H1 (cell line): ENCODE data around the gene ECD. TPM values are rescaled to one million over a fixed set of nuclear protein-coding genes. Genes with fewer than 3 reads are reported as not detected.

ENCODE experiments used
- CTCF ChIA-PET: fragments of 300-600 bp; sonication (Branson Sonifier 250); formaldehyde crosslinking; loops from one replicate; lab custom pipeline; 2021; ENCODE audit not compliant: partially characterized antibody; lab: Charles Lee
- POLR2A ChIA-PET: fragments of 300-600 bp; sonication (Branson Sonifier 250); formaldehyde crosslinking; loops from one replicate; lab custom pipeline; 2021; ENCODE audit warnings: inconsistent platforms; ENCODE audit not compliant: partially characterized antibody; lab: Charles Lee
- DNase-seq, 2 experiments: peaks; one replicate each; pipeline versions ENCODE4 v3.0.0 to v3.0.0-alpha.2; 2010 to 2022; ENCODE audit warnings: low spot score in 2 of 2, low read depth in 1 of 2, mixed read lengths in 1 of 2
- FAIRE-seq: peaks from 2 replicates; lab custom pipeline; 2011; peaks lifted over from hg19 to GRCh38; lab: Jason Lieb, UNC
- H2AFZ ChIP-seq: 2 replicates; pipeline ENCODE4 v1.8.1; 2012; ENCODE audit warnings: low read length, inconsistent platforms
- H2AK5ac ChIP-seq: 2 replicates; pipeline ENCODE4 v1.6.1; 2013; ENCODE audit warnings: low read depth, low read length
- H2BK120ac ChIP-seq: replicated peaks from 2 replicates; pipeline ENCODE3; 2013; ENCODE audit warnings: low read depth, low read length, inconsistent platforms
- H2BK12ac ChIP-seq: 2 replicates; pipeline ENCODE4 v1.6.1; 2013; ENCODE audit warnings: low read depth, low read length
- H2BK15ac ChIP-seq: 2 replicates; pipeline ENCODE4 v1.6.1; 2013; ENCODE audit warnings: low read length
- H2BK20ac ChIP-seq: 2 replicates; pipeline ENCODE4 v1.6.1; 2013; ENCODE audit warnings: low read length
- H2BK5ac ChIP-seq: 2 replicates; pipeline ENCODE4 v1.6.1; 2013; ENCODE audit warnings: low read depth, low read length
- H3K14ac ChIP-seq: 2 replicates; pipeline ENCODE4 v1.6.1; 2013; ENCODE audit warnings: inconsistent platforms; ENCODE audit not compliant: insufficient read length
- H3K18ac ChIP-seq: 2 replicates; pipeline ENCODE4 v1.6.1; 2013; ENCODE audit warnings: low read length; ENCODE audit errors: extremely low read depth
- H3K23ac ChIP-seq: 2 replicates; pipeline ENCODE4 v1.6.1; 2013; ENCODE audit warnings: inconsistent platforms; ENCODE audit not compliant: insufficient read length
- H3K23me2 ChIP-seq: 2 replicates; pipeline ENCODE4 v1.6.1; 2013; ENCODE audit warnings: low read depth, low read length
- H3K27ac ChIP-seq: 2 replicates; pipeline ENCODE4 v1.6.1; 2011; ENCODE audit warnings: low read depth, low read length, inconsistent platforms
- H3K27me3 ChIP-seq, 4 experiments: replicated peaks in 1 of 4; 1 replicate in 1 of 4; 2 replicates in 3 of 4; pipeline versions ENCODE4 v1.6.1 to v1.8.1; 2011 to 2013; ENCODE audit warnings: low read length in 3 of 4, mild to moderate bottlenecking in 3 of 4, inconsistent platforms in 2 of 4, mixed read lengths in 2 of 4, moderate library complexity in 1 of 4; ENCODE audit not compliant: control insufficient read depth in 3 of 4, insufficient read depth in 3 of 4; ENCODE audit errors: extremely low read depth in 1 of 4
- H3K36me3 ChIP-seq, 4 experiments: 2 replicates each; pipeline versions ENCODE4 v1.6.1 to v1.8.1; 2011 to 2013; ENCODE audit warnings: mild to moderate bottlenecking in 4 of 4, low read length in 3 of 4, moderate library complexity in 2 of 4, control low read depth in 1 of 4, inconsistent platforms in 1 of 4; ENCODE audit not compliant: insufficient read depth in 4 of 4, control insufficient read depth in 2 of 4
- H3K4ac ChIP-seq: replicated peaks from 2 replicates; pipeline ENCODE3; 2013; ENCODE audit warnings: low read length, low read depth, mixed read lengths, inconsistent platforms; ENCODE audit not compliant: insufficient read length
- H3K4me1 ChIP-seq, 4 experiments: replicated peaks in 1 of 4; 1 replicate in 1 of 4; 2 replicates in 3 of 4; pipeline versions ENCODE4 v1.6.1 to v1.8.1; 2011 to 2013; ENCODE audit warnings: low read length in 3 of 4, inconsistent platforms in 2 of 4, mixed read lengths in 1 of 4; ENCODE audit not compliant: insufficient read depth in 4 of 4, control insufficient read depth in 3 of 4
- H3K4me2 ChIP-seq, 2 experiments: 2 replicates each; pipeline versions ENCODE4 v1.6.1 to v1.8.1; 2011 to 2013; ENCODE audit warnings: low read depth in 2 of 2, low read length in 2 of 2, control low read depth in 1 of 2, inconsistent platforms in 1 of 2, mild to moderate bottlenecking in 1 of 2; ENCODE audit not compliant: insufficient read depth in 1 of 2
- H3K4me3 ChIP-seq, 4 experiments: fragments of 200-600, 300-600 bp in 1 of 4; sonication (generic), shearing (Covaris generic), sonication (Bioruptor Twin) in 1 of 4; 2 replicates each; pipeline versions ENCODE4 v1.5.1 to v1.8.1; 2011 to 2016; ENCODE audit warnings: low read length in 4 of 4, low read depth in 3 of 4, control low read depth in 2 of 4, inconsistent platforms in 2 of 4, mild to moderate bottlenecking in 2 of 4, mixed read lengths in 1 of 4, moderate library complexity in 1 of 4; ENCODE audit not compliant: insufficient read depth in 2 of 4; ENCODE audit errors: extremely low read depth in 1 of 4
- H3K56ac ChIP-seq: replicated peaks from 2 replicates; pipeline ENCODE3; 2013; ENCODE audit warnings: low read depth, mild to moderate bottlenecking, mixed read lengths, low read length, inconsistent platforms; ENCODE audit not compliant: insufficient read length
- H3K79me1 ChIP-seq: 2 replicates; pipeline ENCODE4 v1.6.1; 2013; ENCODE audit warnings: low read depth, low read length, control low read depth
- H3K79me2 ChIP-seq, 2 experiments: 2 replicates each; pipeline versions ENCODE4 v1.6.1 to v1.8.1; 2012 to 2013; ENCODE audit warnings: low read length in 2 of 2, mild to moderate bottlenecking in 2 of 2, inconsistent platforms in 1 of 2; ENCODE audit not compliant: insufficient read depth in 2 of 2, control insufficient read depth in 1 of 2
- H3K9ac ChIP-seq, 4 experiments: replicated peaks in 1 of 4; 1 replicate in 1 of 4; 2 replicates in 3 of 4; pipeline versions ENCODE4 v1.6.1 to v1.8.1; 2011 to 2013; ENCODE audit warnings: low read depth in 3 of 4, low read length in 3 of 4, control low read depth in 2 of 4, mild to moderate bottlenecking in 2 of 4, moderate library complexity in 2 of 4, inconsistent platforms in 1 of 4; ENCODE audit errors: extremely low read depth in 1 of 4
- H3K9me3 ChIP-seq, 2 experiments: 2 replicates each; pipeline versions ENCODE4 v1.6.1 to v1.8.1; 2012 to 2013; ENCODE audit warnings: mild to moderate bottlenecking in 2 of 2, moderate library complexity in 2 of 2, control low read depth in 1 of 2, inconsistent platforms in 1 of 2, low read depth in 1 of 2, low read length in 1 of 2, mixed read lengths in 1 of 2; ENCODE audit not compliant: insufficient read depth in 2 of 2
- H4K20me1 ChIP-seq, 2 experiments: replicated peaks in 1 of 2; 2 replicates each; pipeline versions ENCODE3 to v1.8.1; 2011 to 2013; ENCODE audit warnings: inconsistent platforms in 2 of 2, low read length in 2 of 2, mild to moderate bottlenecking in 1 of 2; ENCODE audit not compliant: insufficient read depth in 2 of 2, control insufficient read depth in 1 of 2
- H4K5ac ChIP-seq: 2 replicates; pipeline ENCODE4 v1.6.1; 2013; ENCODE audit warnings: low read length, low read depth, mixed read lengths, inconsistent platforms; ENCODE audit not compliant: insufficient read length
- H4K8ac ChIP-seq: 2 replicates; pipeline ENCODE4 v1.8.0; 2013; ENCODE audit warnings: mild to moderate bottlenecking, moderate library complexity, low read length, inconsistent platforms; ENCODE audit not compliant: insufficient read depth; ENCODE audit errors: extremely low read depth
- H4K91ac ChIP-seq: replicated peaks from 2 replicates; pipeline ENCODE3; 2013; ENCODE audit warnings: low read length, mixed read lengths, inconsistent platforms; ENCODE audit not compliant: insufficient read length
- BACH1 ChIP-seq: IDR thresholded peaks from 2 replicates; pipeline ENCODE4 v1.6.1; 2012; ENCODE audit warnings: low read length, improper control_type of control experiment
- WGBS, 2 experiments: shearing (Covaris generic) in 1 of 2; methylation state at CpG; one replicate each; pipeline versions ENCODE4 v1.1.6 to v1.1.7; 2013 to 2015; ENCODE audit warnings: low lambda C conversion rate in 2 of 2, mixed read lengths in 2 of 2, inconsistent platforms in 1 of 2, low coverage in 1 of 2, missing lambda C conversion rate in 1 of 2; ENCODE audit not compliant: insufficient replicate concordance in 2 of 2, insufficient coverage in 1 of 2, insufficient read length in 1 of 2; ENCODE audit errors: extremely low coverage in 1 of 2, missing lambda C conversion rate in 1 of 2; 5-methylcytosine and 5-hydroxymethylcytosine counted together
- polyA plus RNA-seq, 7 experiments: library from polyadenylated mRNA; depleted of rRNA in 3 of 7; stranded (reverse) in 5 of 7; unstranded in 2 of 7; fragments of >200 nt in 5 of 7; fragments of 200-250 nt in 2 of 7; gene quantifications; 1 replicate in 5 of 7; 2 replicates in 1 of 7; 4 replicates in 1 of 7; pipeline versions ENCODE4 v1.2.1 to v1.2.3, GENCODE V29; 2011 to 2013; ENCODE audit warnings: missing spikeins in 2 of 7, mixed read lengths in 2 of 7
- total RNA-seq: library from RNA; stranded (reverse); fragmentation: NEBNext Ultra II Directional; extraction: Animal tissue kit (Norgen Biotek cat#: 25700); gene quantifications from 2 replicates; pipeline ENCODE4 v1.2.1, GENCODE V29; 2021
- TF ChIP-seq, protein P1 (sequence below): IDR thresholded peaks from 2 replicates; pipeline ENCODE4 v1.6.1; 2012; ENCODE audit warnings: inconsistent platforms

The ECD gene
- total and polyA plus RNA-seq, 2 of the 8 experiments (the other 6 are each of a cell fraction or from before 2014, with no cell fraction given) = 27.1 to 38.0 TPM

DNA sequence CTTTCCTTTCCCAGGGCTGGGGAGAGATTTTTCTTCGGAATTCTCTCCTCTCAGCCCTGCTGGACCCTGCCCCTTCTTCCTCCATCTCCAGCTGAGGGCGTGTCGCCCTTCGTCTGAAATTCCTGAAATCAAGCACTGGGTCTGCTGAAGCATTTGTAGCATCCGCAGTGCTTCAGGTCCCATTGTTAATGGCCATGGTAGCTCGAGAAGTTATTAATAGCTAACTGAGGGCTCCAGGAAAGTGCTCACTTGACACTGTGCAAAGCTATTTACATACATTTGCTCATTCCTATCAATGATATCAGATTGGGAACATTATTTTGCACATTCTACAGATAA lies 626 bp upstream of the ECD start:
- Histone ChIP-seq H3K9me3 (no peaks in the 10 kb centered on the region; a peak in 1 of 4 replicates), H3K56ac (peak overlapping the region; percentile 56), H3K18ac (no peak overlapping the region), H4K20me1 (peaks cover 0 to 2% of the 10 kb centered on the region in 2 experiments), H3K23me2 (no peaks in the 10 kb centered on the region; the same call in 1 of the 2 replicates), H3K9ac (peak overlapping the region; percentile 51 to 94 (median 79)), H2BK20ac (no peak overlapping the region), H3K14ac (no peak overlapping the region), H3K27ac (peak overlapping the region; percentile 85), H3K79me2 (peaks cover 5 to 42% of the 10 kb centered on the region in 2 experiments), H2AK5ac (no peak overlapping the region), H3K4me3 (peak overlapping the region; percentile 88 to 99 (median 94)), H4K91ac (no peak overlapping the region), H2BK5ac (no peak overlapping the region; the same call in 1 of the 2 replicates), H3K36me3 (peaks cover 0 to 4% (median 3%) of the 10 kb centered on the region in 4 experiments; a peak in 2 of 8 replicates), H3K4me1 (no peaks in the 10 kb centered on the region; a peak in 2 of 7 replicates), H3K27me3 (no peaks in the 10 kb centered on the region), H2BK120ac (no peak overlapping the region), H3K23ac (no peak overlapping the region), H2BK12ac (no peak overlapping the region), H2BK15ac (no peak overlapping the region), H4K5ac (peak overlapping the region; percentile 18), H3K79me1 (peaks cover 3% of the 10 kb centered on the region; the same call in 1 of the 2 replicates), H3K4me2 (peak overlapping the region; percentile 70 to 77), H4K8ac (peak overlapping the region; percentile 98; the same call in 1 of the 2 replicates), H2AFZ (no peak overlapping the region), H3K4ac (no peak overlapping the region)
- ChIA-PET CTCF (interaction anchor here (0.9 to 3.3 kb wide), 3 partner anchors 9 to 226 kb away, joined by 3 to 11 read pairs (median 3); no protein-coding TSS in a partner anchor), POLR2A (interaction anchor here (0.9 to 2.3 kb wide), 6 partner anchors 10 to 83 kb away, joined by 3 to 10 read pairs (median 4); partner anchors contain the start of gene DNAJC9)
- TF ChIP-seq, protein P1, sequence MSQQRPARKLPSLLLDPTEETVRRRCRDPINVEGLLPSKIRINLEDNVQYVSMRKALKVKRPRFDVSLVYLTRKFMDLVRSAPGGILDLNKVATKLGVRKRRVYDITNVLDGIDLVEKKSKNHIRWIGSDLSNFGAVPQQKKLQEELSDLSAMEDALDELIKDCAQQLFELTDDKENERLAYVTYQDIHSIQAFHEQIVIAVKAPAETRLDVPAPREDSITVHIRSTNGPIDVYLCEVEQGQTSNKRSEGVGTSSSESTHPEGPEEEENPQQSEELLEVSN = 0 out of 2 replicates have a peak, but pooled peaks have one; percentile 5
- no peak for TF ChIP-seq BACH1
- peak in 1 of 2 experiments; percentile 1 for DNase-seq
- no peak for FAIRE-seq
- 1% methylated on average over 6 of the region's 6 CpGs; no CpG with 5 or more reads in 1 of the 2 experiments for WGBS, 2 experiments
